ENCODE results near the gene SLC9A5. TPM values are rescaled to one million over a fixed set of nuclear protein-coding genes. Genes with fewer than 3 reads are reported as not detected.

Gene SLC9A5
- total RNA-seq, 2 donors from 2014 or later, result 1.4 to 5.9 TPM

DNA sequence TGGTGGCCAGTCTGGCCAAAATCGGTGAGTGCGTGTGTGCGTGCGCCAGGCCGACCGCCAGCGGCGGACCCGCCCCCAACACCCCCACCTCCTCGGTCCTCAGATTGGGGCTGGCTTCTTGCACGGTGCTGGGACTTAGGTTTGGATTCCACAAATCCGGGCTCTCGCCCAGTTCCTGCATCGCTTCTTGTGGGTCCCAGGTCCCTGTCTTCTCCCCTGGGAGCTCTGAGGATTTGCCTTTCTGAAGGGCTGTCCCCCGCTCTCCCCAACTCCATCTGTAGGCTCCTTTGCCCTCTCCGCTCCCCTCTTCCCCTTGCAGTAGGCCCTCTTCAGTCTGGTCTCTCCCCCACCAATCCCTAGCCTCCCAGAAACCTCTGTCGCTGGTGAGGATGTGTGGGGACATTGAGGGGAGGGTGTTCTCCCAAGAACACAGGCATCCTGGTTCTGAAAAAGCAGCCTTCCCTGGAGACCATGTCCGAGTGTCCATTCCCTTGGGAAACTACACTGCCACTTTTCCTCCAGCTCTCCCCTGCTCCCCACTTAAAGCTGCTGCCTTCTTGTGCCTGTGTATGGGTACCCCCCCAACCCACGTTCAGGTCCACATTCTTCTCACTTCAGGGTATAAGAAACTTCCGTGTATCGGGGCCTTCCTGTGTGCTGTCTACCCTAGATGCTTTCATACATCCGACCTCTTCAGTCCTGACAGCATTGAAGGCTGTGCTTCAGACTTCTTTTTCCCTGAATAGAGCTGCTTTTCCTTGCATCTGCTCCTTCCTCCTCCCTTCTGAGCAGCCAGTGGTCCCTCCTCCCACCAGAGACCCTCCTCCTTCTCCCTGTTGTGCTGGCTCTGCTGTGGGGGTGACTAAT is 632 bp downstream of the SLC9A5 start:
- DNase-seq (ENCODE audit: low spot score), result no peak
- Mint-ChIP-seq H3K36me3 (no peaks in the 10 kb centered on the region), H3K27ac (peak overlapping the region; percentile 45 to 96), H3K4me3 (peak overlapping the region; percentile 99), H3K27me3 (peaks cover 14% of the 10 kb centered on the region in 2 donors), H3K4me1 (ENCODE audit: low read depth in 2 of 2) (peaks cover 29% of the 10 kb centered on the region in 2 donors), H3K9me3 (no peaks in the 10 kb centered on the region)
- no peak for ATAC-seq

DNA sequence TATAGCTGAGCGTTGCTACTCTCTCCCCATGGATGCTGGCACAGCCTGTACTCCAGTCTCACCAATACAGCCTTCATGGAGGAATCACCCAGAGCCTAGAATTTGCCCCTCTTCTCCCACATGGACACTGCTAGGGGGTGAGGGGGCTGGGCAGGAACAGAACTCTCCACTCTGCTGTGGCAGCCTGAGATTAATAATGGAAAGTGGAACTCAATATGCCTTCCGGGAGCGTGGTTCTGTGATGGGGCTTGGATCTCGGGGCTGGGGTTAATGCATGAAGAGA is 1.2 kb downstream of the SLC9A5 start:
- H3K36me3 Mint-ChIP-seq, result no peaks in the 10 kb centered on the region
- ATAC-seq (no peak), DNase-seq (ENCODE audit: low spot score) (no peak)

DNA sequence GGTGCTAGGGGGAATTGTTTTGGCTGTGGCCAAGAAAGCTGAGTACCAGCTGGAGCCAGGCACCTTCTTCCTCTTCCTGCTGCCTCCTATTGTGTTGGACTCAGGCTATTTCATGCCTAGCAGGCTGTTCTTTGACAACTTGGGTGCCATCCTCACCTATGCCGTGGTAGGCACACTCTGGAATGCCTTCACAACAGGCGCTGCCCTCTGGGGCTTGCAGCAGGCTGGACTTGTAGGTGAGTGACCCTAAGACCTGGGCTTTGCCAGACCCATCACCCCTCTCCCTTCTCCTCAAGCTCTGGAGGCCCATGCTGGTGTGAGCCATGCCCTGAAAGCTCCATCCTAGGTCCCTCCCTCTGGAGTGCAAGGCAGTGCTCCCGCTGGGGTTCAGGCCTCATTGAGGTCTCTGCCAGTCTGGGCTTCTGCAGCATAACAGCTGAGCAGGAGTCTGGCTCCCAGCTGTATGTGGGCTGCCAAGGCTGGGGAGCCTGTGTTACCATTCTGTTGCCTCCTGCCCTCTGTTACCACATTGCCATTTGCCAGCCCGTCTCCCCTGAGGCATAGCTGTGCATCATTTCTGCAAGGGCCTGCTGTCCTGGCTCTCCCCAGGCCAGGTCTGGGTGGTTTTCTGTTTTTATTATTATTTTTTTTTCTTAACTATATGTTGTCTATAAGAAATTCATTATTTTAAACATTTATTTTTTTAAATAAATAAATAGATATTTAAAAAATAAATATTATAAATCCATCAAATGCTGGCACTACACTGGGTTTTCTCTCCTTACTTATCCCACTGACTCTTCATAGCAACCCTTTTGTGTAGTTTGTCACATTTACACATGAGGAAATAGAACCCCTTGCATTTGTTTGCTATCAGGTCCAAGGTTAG is 4.1 kb downstream of the SLC9A5 start:
- Mint-ChIP-seq H3K9me3 (no peaks in the 10 kb centered on the region), H3K4me1 (ENCODE audit: low read depth in 2 of 2) (peaks cover 13 to 15% of the 10 kb centered on the region in 2 donors), H3K4me3 (no peak overlapping the region), H3K27me3 (peaks cover 14% of the 10 kb centered on the region in 2 donors), H3K36me3 (no peaks in the 10 kb centered on the region), H3K27ac (no peak overlapping the region)
- DNase-seq (ENCODE audit: low spot score) (no peak), ATAC-seq (no peak)

More for the DNA sequence above, 1.2 kb downstream of the SLC9A5 start:
- H3K4me1 Mint-ChIP-seq (ENCODE audit: low read depth in 2 of 2), result peaks cover 23 to 25% of the 10 kb centered on the region in 2 donors
- no peak overlapping the region for H3K27ac Mint-ChIP-seq
- peak overlapping the region; percentile 99 for H3K4me3 Mint-ChIP-seq
- peaks cover 14% of the 10 kb centered on the region in 2 donors for H3K27me3 Mint-ChIP-seq
- H3K9me3 Mint-ChIP-seq, result no peaks in the 10 kb centered on the region

DNA sequence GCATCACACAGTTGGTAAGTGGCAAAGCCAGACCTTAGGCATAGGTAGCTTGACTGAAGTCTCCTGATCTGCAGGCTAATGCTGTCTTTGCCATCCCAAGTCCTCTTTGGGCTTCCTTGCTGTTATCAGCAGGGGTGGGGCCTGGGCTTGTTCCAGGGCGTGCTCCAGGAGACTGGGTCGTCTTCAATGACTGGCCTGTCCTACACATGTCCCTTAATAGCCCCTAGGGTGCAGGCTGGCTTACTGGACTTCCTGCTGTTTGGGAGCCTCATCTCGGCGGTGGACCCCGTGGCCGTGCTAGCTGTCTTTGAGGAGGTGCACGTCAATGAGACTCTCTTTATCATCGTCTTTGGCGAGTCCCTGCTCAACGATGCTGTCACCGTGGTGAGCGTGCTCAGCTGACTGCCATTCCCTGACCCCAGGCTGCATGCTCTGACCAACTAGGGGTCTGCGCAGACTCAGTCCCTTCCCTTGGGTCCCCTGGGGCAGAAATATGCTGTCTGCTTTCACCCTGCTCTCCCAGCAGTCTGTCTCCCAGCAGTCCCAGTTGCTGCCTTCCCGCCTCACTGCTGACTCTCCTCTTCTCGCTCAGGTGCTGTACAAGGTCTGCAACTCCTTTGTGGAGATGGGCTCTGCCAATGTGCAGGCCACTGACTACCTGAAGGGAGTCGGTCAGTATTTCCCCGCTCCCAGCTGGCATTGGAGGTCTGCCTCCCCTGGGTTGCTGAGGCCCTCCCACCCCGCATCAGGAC is 6.2 kb downstream of the SLC9A5 start:
- Mint-ChIP-seq H3K27ac (no peak overlapping the region), H3K27me3 (peaks cover 6 to 7% of the 10 kb centered on the region in 2 donors), H3K4me3 (no peak overlapping the region), H3K4me1 (ENCODE audit: low read depth in 2 of 2) (peaks cover 0 to under 1% of the 10 kb centered on the region in 2 donors), H3K36me3 (no peaks in the 10 kb centered on the region), H3K9me3 (no peaks in the 10 kb centered on the region)
- ATAC-seq (no peak), DNase-seq (ENCODE audit: low spot score) (no peak)

DNA sequence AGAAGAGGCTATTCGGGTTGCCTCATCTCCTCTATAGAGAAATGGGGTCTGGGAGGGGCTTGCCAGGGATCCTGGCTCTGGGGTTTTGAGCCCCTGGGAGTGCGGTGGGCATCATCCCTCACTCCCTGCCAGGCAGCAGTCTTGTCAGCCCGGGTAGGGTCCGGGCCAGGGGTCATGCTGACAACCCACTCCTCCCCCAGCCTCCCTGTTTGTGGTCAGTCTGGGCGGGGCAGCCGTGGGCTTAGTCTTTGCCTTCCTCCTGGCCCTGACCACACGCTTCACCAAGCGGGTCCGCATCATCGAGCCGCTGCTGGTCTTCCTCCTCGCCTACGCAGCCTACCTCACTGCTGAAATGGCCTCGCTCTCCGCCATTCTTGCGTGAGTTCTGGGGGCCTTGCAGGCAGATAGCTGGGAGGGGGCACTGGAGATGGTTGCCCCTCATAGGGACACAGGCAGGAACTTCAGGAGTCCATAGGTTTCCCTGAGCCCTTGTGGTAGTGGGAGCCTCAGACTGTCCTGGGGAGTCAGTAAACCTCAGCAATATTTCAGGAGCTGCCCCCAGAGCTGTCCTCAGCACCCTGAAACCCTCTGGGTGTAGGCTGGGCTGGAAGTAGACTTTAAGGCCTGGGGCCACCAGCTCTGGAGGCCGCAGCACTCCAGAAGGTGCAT is 6.9 kb downstream of the SLC9A5 start:
- DNase-seq (ENCODE audit: low spot score) (no peak), ATAC-seq (no peak)
- no peaks in the 10 kb centered on the region for H3K9me3 Mint-ChIP-seq
- no peak overlapping the region for H3K4me3 Mint-ChIP-seq
- H3K27me3 Mint-ChIP-seq, result peaks cover 0 to 2% of the 10 kb centered on the region in 2 donors
- H3K27ac Mint-ChIP-seq, result no peak overlapping the region
- no peaks in the 10 kb centered on the region for H3K4me1 Mint-ChIP-seq (ENCODE audit: low read depth in 2 of 2)
- no peaks in the 10 kb centered on the region for H3K36me3 Mint-ChIP-seq

DNA sequence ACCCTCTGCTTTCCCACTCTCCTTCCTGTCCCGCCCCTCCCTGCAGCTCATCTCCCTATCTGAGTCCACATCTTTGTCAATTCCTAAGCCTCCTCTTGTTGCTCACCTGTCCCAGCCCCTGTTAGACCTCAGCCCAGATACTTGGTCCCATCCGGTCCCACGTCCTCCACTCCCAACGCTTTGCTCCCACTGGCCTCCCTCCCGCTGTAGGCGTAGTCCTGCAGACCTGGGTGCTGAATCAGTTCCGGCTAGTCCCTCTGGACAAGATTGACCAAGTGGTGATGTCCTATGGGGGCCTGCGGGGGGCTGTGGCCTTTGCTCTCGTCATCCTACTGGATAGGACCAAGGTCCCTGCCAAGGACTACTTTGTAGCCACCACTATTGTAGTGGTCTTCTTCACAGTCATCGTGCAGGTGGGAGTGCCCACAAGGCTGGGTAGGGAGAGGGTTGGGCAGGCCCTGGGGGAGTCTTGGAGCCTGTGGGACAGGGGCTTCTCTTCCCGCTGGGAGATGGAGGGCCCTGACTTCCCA is 8.0 kb downstream of the SLC9A5 start:
- peaks cover 0 to 2% of the 10 kb centered on the region in 2 donors for H3K27me3 Mint-ChIP-seq
- no peaks in the 10 kb centered on the region for H3K9me3 Mint-ChIP-seq
- H3K27ac Mint-ChIP-seq, result no peak overlapping the region
- no peak overlapping the region for H3K4me3 Mint-ChIP-seq
- H3K36me3 Mint-ChIP-seq, result no peaks in the 10 kb centered on the region
- no peak for ATAC-seq
- no peaks in the 10 kb centered on the region for H3K4me1 Mint-ChIP-seq (ENCODE audit: low read depth in 2 of 2)
- DNase-seq (ENCODE audit: low spot score), result no peak

DNA sequence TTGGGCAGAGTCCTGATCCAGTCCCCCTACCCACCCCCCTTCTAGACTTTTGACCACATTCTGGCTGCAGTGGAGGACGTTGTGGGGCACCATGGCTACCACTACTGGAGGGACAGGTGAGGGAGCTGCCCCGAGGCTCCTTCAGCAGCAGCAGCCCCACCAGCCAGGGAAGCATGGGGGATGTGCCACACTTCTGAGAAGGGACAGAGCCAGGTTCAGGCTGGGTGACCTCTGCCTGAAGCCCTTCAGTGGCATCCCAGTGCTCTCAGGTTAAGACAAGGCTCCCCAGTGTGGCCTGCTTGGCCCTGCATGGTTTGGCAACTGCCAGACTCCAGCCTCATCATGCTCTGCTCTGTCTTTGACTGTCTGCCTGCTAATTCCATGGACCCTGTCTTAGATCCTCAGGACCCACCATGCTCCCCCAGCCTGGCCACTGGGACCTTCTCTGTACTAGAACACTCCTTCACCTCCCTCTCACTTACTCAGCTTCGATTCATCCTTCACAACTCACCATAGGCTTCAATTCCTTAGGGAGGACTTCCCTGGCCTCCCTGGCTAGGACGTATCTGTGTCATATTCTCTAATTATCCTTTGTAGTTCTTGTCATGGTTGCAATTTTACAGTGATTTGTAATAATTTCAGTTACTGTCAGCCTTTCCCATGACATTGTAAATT is 8.8 kb downstream of the SLC9A5 start:
- no peak for DNase-seq (ENCODE audit: low spot score)
- Mint-ChIP-seq H3K27ac (no peak overlapping the region), H3K36me3 (no peaks in the 10 kb centered on the region), H3K4me1 (ENCODE audit: low read depth in 2 of 2) (no peaks in the 10 kb centered on the region), H3K9me3 (no peaks in the 10 kb centered on the region), H3K4me3 (no peak overlapping the region), H3K27me3 (peaks cover 5 to 8% of the 10 kb centered on the region in 2 donors)
- no peak for ATAC-seq

DNA sequence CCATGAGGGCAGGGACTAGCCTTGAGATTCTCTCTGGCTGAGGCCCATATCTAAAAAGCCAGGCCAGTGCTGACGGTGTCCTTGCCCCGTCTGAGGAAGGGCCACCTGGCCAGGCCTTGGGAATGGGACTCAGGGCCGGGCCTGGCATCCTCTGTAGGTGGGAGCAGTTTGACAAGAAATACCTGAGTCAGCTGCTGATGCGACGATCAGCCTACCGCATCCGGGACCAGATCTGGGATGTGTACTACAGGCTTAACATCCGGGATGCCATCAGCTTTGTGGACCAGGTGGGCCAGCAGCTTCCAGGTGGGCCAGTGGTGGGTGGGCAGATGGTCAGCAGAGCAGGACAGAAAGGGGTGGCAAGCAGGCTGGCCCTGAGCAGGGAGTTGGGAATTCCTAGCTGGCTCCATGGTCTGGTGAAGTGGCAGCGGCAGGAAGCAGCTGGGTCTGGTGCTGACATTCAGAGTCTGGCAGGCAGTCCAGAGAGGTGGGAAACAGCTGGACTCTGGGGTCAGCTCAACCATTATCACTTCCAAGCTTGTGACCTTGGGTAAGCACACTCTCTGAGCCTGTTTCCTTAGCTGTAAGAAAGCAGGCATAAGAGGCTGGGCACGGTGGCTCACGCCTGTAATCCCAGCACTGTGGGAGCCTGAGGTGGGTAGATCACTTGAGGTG is 9.5 kb downstream of the SLC9A5 start:
- Mint-ChIP-seq H3K4me3 (no peak overlapping the region), H3K27me3 (peaks cover 9 to 15% of the 10 kb centered on the region in 2 donors), H3K36me3 (no peaks in the 10 kb centered on the region), H3K9me3 (no peaks in the 10 kb centered on the region), H3K27ac (no peak overlapping the region), H3K4me1 (ENCODE audit: low read depth in 2 of 2) (no peaks in the 10 kb centered on the region)
- ATAC-seq, result no peak
- DNase-seq (ENCODE audit: low spot score), result no peak

DNA sequence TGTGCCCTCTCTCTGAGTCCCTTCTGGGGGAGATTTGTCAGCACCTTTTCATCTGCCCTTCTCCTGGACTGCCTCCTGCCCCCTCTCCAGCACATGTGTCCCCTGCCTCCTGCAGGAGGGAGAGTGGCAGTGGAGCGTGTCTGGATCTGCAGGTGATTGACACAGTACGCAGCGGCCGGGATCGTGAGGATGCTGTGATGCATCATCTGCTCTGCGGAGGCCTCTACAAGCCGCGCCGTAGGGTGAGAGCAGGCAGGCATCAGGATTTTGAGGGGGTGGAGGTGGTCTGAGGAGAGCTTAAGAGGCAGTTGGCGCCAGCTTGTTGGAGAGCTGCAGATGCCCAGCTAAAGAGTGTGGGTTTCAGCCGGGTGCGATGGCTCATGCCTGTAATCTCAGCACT is 10.9 kb downstream of the SLC9A5 start:
- no peaks in the 10 kb centered on the region for H3K9me3 Mint-ChIP-seq
- no peak overlapping the region for H3K4me3 Mint-ChIP-seq
- H3K27me3 Mint-ChIP-seq, result peaks cover 12 to 18% of the 10 kb centered on the region in 2 donors
- ATAC-seq (no peak), DNase-seq (ENCODE audit: low spot score) (no peak)
- no peaks in the 10 kb centered on the region for H3K36me3 Mint-ChIP-seq
- no peak overlapping the region for H3K27ac Mint-ChIP-seq
- H3K4me1 Mint-ChIP-seq (ENCODE audit: low read depth in 2 of 2), result no peaks in the 10 kb centered on the region

DNA sequence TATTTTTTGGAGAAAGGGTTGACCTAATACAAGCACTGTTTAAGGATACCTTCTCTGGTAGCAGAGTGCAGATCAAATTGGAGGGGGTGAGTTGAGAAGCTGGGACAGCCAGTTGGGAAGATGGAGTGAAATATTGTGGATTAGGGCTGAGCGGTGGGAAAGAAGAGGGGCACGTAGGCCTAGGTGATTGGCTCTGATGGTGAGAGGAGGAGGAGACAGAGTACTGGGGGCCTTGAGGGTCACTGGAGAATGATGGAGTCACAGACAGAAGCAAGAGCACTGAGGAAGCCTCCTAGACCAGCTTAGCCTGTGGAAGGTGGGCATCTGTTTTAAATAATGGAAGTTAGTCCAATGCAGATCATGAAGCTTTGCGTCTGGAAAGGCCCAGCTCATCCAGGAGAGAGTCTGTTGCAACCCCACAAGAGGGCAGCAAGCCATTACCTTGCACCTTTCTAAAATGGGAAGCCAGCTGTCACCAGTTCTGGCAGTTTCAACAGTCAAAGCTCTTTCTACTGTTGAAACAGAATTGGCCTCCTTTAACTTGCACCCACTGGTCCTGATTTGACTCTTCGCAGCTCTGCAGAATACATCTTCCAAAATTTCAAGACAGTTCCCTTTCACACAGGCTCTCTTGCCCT is 11.8 kb downstream of the SLC9A5 start:
- no peaks in the 10 kb centered on the region for H3K9me3 Mint-ChIP-seq
- H3K36me3 Mint-ChIP-seq, result no peaks in the 10 kb centered on the region
- DNase-seq (ENCODE audit: low spot score) (no peak), ATAC-seq (peak in 1 of 2 donors; percentile 34)
- no peak overlapping the region for H3K4me3 Mint-ChIP-seq
- peaks cover 12 to 18% of the 10 kb centered on the region in 2 donors for H3K27me3 Mint-ChIP-seq
- H3K4me1 Mint-ChIP-seq (ENCODE audit: low read depth in 2 of 2), result no peaks in the 10 kb centered on the region
- H3K27ac Mint-ChIP-seq, result no peak overlapping the region

DNA sequence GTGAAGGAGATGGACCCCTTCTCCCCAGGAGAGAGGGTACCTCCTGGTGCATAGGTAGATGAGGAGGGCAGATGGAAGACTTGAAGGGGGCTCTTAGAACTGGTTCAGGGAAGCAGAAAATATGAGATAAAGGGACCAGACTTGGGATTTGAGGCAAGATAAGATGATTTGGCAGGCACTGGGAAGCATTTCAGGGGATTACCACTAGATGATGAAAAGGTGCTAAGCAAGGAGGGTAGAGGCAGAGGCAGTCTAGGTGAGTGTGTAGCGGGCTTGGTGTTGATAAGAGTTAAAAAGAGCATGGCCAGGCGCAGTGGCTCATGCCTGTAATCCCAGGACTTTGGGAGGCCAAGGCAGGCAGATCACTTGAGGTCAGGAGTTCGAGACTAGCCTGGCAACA is 14.4 kb downstream of the SLC9A5 start:
- Mint-ChIP-seq H3K27me3 (peaks cover 12 to 18% of the 10 kb centered on the region in 2 donors), H3K9me3 (no peaks in the 10 kb centered on the region), H3K4me1 (ENCODE audit: low read depth in 2 of 2) (no peaks in the 10 kb centered on the region), H3K4me3 (no peak overlapping the region), H3K27ac (no peak overlapping the region), H3K36me3 (no peaks in the 10 kb centered on the region)
- no peak for DNase-seq (ENCODE audit: low spot score)
- ATAC-seq, result no peak

DNA sequence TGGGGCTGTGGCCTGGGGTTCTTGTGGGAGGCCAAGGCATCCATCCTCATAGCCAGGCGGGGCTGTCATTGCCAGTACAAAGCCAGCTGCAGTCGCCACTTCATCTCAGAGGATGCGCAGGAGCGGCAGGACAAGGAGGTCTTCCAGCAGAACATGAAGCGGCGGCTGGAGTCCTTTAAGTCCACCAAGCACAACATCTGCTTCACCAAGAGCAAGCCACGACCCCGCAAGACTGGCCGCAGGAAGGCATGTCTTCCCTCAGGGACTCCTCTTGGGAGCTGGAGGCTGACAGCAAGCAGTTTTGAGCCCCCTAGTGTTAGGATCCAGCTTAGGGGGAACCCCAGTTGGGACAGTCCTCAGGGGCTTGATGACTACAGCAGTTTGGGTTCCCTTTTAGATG is 15.5 kb downstream of the SLC9A5 start:
- peaks cover 12 to 18% of the 10 kb centered on the region in 2 donors for H3K27me3 Mint-ChIP-seq
- H3K36me3 Mint-ChIP-seq, result no peaks in the 10 kb centered on the region
- DNase-seq (ENCODE audit: low spot score) (no peak), ATAC-seq (no peak)
- H3K4me3 Mint-ChIP-seq, result no peak overlapping the region
- no peak overlapping the region for H3K27ac Mint-ChIP-seq
- no peaks in the 10 kb centered on the region for H3K9me3 Mint-ChIP-seq
- no peaks in the 10 kb centered on the region for H3K4me1 Mint-ChIP-seq (ENCODE audit: low read depth in 2 of 2)

Data from natural killer cell treated with Interleukin-12 subunit alpha and Interleukin-12 subunit beta and Interleukin-15 and Interleukin-18, amount 100 ng/mL, for 72 hours (primary cell).